ENCODE measurements around the gene KRTAP10-4. TPM values are rescaled to one million over a fixed set of nuclear protein-coding genes. Genes with fewer than 3 reads are reported as not detected.

KRTAP10-4 gene
- total and polyA plus RNA-seq, 10 of the 15 experiments (the other 5 are each of a cell fraction or from before 2014, with no cell fraction given): not detected

DNA sequence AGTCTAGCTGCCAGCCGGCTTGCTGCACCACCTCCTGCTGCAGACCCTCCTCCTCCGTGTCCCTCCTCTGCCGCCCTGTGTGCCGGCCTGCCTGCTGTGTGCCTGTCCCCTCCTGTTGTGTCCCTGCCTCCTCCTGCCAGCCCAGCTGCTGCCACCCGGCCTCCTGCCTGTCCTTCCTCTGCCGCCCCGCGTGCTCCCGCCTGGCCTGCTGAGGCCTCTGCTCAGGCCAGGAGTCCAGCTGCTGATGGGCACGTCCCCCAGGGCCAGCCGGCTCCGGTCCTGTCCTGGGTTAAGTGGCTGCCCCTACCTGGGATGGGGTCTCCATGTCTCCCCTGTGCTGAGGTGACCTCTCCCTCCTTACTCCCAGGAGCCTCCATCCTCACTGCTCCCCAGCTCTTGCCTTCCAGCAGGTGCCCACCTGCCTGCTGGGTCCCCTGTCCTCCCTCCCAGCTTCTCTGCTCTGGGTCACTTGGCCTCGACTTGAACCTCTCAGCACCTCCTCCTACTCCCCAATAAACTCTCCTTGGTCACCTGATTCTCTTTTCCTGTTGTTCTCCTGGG lies 39.2 kb downstream of the KRTAP10-4 start (continued):
- TF ChIP-seq, protein P1, sequence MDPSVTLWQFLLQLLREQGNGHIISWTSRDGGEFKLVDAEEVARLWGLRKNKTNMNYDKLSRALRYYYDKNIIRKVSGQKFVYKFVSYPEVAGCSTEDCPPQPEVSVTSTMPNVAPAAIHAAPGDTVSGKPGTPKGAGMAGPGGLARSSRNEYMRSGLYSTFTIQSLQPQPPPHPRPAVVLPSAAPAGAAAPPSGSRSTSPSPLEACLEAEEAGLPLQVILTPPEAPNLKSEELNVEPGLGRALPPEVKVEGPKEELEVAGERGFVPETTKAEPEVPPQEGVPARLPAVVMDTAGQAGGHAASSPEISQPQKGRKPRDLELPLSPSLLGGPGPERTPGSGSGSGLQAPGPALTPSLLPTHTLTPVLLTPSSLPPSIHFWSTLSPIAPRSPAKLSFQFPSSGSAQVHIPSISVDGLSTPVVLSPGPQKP (IDR thresholded peaks at IDR 0.05; ENCODE audit: low read depth, low read length): no peak
- TF ChIP-seq, protein P2, sequence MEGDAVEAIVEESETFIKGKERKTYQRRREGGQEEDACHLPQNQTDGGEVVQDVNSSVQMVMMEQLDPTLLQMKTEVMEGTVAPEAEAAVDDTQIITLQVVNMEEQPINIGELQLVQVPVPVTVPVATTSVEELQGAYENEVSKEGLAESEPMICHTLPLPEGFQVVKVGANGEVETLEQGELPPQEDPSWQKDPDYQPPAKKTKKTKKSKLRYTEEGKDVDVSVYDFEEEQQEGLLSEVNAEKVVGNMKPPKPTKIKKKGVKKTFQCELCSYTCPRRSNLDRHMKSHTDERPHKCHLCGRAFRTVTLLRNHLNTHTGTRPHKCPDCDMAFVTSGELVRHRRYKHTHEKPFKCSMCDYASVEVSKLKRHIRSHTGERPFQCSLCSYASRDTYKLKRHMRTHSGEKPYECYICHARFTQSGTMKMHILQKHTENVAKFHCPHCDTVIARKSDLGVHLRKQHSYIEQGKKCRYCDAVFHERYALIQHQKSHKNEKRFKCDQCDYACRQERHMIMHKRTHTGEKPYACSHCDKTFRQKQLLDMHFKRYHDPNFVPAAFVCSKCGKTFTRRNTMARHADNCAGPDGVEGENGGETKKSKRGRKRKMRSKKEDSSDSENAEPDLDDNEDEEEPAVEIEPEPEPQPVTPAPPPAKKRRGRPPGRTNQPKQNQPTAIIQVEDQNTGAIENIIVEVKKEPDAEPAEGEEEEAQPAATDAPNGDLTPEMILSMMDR (IDR thresholded peaks at IDR 0.05 in 2 of 3, conservative IDR thresholded peaks at IDR 0.05 in 1 of 3; ENCODE audit: control insufficient read depth in 2 of 3, extremely low read depth in 1 of 3, insufficient read depth in 1 of 3, low read depth in 3 of 3, low read length in 3 of 3): no peak
- TF ChIP-seq, protein P3, sequence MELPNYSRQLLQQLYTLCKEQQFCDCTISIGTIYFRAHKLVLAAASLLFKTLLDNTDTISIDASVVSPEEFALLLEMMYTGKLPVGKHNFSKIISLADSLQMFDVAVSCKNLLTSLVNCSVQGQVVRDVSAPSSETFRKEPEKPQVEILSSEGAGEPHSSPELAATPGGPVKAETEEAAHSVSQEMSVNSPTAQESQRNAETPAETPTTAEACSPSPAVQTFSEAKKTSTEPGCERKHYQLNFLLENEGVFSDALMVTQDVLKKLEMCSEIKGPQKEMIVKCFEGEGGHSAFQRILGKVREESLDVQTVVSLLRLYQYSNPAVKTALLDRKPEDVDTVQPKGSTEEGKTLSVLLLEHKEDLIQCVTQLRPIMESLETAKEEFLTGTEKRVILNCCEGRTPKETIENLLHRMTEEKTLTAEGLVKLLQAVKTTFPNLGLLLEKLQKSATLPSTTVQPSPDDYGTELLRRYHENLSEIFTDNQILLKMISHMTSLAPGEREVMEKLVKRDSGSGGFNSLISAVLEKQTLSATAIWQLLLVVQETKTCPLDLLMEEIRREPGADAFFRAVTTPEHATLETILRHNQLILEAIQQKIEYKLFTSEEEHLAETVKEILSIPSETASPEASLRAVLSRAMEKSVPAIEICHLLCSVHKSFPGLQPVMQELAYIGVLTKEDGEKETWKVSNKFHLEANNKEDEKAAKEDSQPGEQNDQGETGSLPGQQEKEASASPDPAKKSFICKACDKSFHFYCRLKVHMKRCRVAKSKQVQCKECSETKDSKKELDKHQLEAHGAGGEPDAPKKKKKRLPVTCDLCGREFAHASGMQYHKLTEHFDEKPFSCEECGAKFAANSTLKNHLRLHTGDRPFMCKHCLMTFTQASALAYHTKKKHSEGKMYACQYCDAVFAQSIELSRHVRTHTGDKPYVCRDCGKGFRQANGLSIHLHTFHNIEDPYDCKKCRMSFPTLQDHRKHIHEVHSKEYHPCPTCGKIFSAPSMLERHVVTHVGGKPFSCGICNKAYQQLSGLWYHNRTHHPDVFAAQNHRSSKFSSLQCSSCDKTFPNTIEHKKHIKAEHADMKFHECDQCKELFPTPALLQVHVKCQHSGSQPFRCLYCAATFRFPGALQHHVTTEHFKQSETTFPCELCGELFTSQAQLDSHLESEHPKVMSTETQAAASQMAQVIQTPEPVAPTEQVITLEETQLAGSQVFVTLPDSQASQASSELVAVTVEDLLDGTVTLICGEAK (IDR thresholded peaks at IDR 0.05; ENCODE audit: borderline replicate concordance): no peak
- TF ChIP-seq NRF1 (conservative IDR thresholded peaks at IDR 0.05; ENCODE audit: low read depth, low read length) (no peak), STAT3 (IDR thresholded peaks at IDR 0.05; ENCODE audit: low read depth, low read length) (no peak), BACH1 (IDR thresholded peaks at IDR 0.05; ENCODE audit: borderline replicate concordance) (no peak), EGR1 (IDR thresholded peaks at IDR 0.05; ENCODE audit: borderline replicate concordance in 1 of 2, low read depth in 2 of 2, low read length in 2 of 2) (no peak)
- TF ChIP-seq, protein P4, sequence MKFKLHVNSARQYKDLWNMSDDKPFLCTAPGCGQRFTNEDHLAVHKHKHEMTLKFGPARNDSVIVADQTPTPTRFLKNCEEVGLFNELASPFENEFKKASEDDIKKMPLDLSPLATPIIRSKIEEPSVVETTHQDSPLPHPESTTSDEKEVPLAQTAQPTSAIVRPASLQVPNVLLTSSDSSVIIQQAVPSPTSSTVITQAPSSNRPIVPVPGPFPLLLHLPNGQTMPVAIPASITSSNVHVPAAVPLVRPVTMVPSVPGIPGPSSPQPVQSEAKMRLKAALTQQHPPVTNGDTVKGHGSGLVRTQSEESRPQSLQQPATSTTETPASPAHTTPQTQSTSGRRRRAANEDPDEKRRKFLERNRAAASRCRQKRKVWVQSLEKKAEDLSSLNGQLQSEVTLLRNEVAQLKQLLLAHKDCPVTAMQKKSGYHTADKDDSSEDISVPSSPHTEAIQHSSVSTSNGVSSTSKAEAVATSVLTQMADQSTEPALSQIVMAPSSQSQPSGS (IDR thresholded peaks at IDR 0.05; ENCODE audit: low read length): no peak
- TF ChIP-seq, protein P5, sequence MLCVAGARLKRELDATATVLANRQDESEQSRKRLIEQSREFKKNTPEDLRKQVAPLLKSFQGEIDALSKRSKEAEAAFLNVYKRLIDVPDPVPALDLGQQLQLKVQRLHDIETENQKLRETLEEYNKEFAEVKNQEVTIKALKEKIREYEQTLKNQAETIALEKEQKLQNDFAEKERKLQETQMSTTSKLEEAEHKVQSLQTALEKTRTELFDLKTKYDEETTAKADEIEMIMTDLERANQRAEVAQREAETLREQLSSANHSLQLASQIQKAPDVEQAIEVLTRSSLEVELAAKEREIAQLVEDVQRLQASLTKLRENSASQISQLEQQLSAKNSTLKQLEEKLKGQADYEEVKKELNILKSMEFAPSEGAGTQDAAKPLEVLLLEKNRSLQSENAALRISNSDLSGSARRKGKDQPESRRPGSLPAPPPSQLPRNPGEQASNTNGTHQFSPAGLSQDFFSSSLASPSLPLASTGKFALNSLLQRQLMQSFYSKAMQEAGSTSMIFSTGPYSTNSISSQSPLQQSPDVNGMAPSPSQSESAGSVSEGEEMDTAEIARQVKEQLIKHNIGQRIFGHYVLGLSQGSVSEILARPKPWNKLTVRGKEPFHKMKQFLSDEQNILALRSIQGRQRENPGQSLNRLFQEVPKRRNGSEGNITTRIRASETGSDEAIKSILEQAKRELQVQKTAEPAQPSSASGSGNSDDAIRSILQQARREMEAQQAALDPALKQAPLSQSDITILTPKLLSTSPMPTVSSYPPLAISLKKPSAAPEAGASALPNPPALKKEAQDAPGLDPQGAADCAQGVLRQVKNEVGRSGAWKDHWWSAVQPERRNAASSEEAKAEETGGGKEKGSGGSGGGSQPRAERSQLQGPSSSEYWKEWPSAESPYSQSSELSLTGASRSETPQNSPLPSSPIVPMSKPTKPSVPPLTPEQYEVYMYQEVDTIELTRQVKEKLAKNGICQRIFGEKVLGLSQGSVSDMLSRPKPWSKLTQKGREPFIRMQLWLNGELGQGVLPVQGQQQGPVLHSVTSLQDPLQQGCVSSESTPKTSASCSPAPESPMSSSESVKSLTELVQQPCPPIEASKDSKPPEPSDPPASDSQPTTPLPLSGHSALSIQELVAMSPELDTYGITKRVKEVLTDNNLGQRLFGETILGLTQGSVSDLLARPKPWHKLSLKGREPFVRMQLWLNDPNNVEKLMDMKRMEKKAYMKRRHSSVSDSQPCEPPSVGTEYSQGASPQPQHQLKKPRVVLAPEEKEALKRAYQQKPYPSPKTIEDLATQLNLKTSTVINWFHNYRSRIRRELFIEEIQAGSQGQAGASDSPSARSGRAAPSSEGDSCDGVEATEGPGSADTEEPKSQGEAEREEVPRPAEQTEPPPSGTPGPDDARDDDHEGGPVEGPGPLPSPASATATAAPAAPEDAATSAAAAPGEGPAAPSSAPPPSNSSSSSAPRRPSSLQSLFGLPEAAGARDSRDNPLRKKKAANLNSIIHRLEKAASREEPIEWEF (IDR thresholded peaks at IDR 0.05; ENCODE audit: insufficient replicate concordance, low read depth, low read length): no peak

Data from GM12878 (cell line).